IMR-90 (cell line): ENCODE results near the gene IQCB1. TPM values are rescaled to one million over a fixed set of nuclear protein-coding genes. Genes with fewer than 3 reads are reported as not detected.

Experiments
- ATAC-seq: fragments of 200-7000 bp; cut with Tn5 transposase; 2 replicates; pipeline ENCODE4 v1.9.1; 2020; ENCODE audit warnings: low read depth, mild to moderate bottlenecking, moderate library complexity
- BruUV-seq: library from RNA; stranded (reverse); fragments of 400-500 nt; replicated peaks from 2 replicates; lab custom pipeline; 2021; lab: Mats Ljungman, UMichigan
- CTCF ChIA-PET: fragments of 300-600 bp; formaldehyde crosslinking; extraction: SDS; loops from one replicate; lab custom pipeline; 2021; ENCODE audit warnings: antibody characterized with exemption; lab: Yijun Ruan, JAX
- POLR2A ChIA-PET: fragments of 300-600 bp; sonication (Branson Sonifier 250); formaldehyde crosslinking; loops from one replicate; lab custom pipeline; 2022; ENCODE audit warnings: antibody characterized with exemption; ENCODE audit not compliant: unreplicated experiment; lab: Charles Lee
- DNase-seq: peaks from one replicate; pipeline ENCODE4 v3.0.0; 2013
- H2AFZ ChIP-seq: replicated peaks from 2 replicates; pipeline ENCODE3; 2013; ENCODE audit warnings: low read length, mild to moderate bottlenecking; ENCODE audit not compliant: poor library complexity
- H2AK5ac ChIP-seq: 2 replicates; pipeline ENCODE4 v1.6.1; 2013; ENCODE audit warnings: low read depth, low read length, inconsistent platforms
- H2AK9ac ChIP-seq: replicated peaks from 2 replicates; pipeline ENCODE3; 2013; ENCODE audit warnings: mild to moderate bottlenecking, low read depth, low read length, moderate library complexity; ENCODE audit not compliant: poor library complexity
- H2BK120ac ChIP-seq: 2 replicates; pipeline ENCODE4 v1.6.1; 2013; ENCODE audit warnings: low read depth, low read length, inconsistent platforms
- H2BK15ac ChIP-seq: 3 replicates; pipeline ENCODE4 v1.6.1; 2013; ENCODE audit warnings: low read depth, low read length, inconsistent platforms
- H2BK20ac ChIP-seq: 2 replicates; pipeline ENCODE4 v1.6.1; 2013; ENCODE audit warnings: low read depth, mild to moderate bottlenecking, inconsistent platforms, low read length, moderate library complexity
- H2BK5ac ChIP-seq: 2 replicates; pipeline ENCODE4 v1.6.1; 2013; ENCODE audit warnings: mild to moderate bottlenecking, low read depth, low read length, inconsistent platforms; ENCODE audit not compliant: poor library complexity, severe bottlenecking
- H3K14ac ChIP-seq: replicated peaks from 2 replicates; pipeline ENCODE4 v1.6.1; 2013; ENCODE audit warnings: low read depth, low read length, inconsistent platforms
- H3K18ac ChIP-seq: 2 replicates; pipeline ENCODE4 v1.6.1; 2013; ENCODE audit warnings: low read depth, low read length, control low read depth
- H3K23ac ChIP-seq: 2 replicates; pipeline ENCODE4 v1.6.1; 2013; ENCODE audit warnings: low read depth, low read length, inconsistent platforms
- H3K27ac ChIP-seq: 2 replicates; pipeline ENCODE4 v1.5.1; 2013; ENCODE audit warnings: mild to moderate bottlenecking, control low read depth, low read length; ENCODE audit not compliant: insufficient read depth
- H3K27me3 ChIP-seq: 2 replicates; pipeline ENCODE4 v1.6.1; 2013; ENCODE audit warnings: low read length; ENCODE audit not compliant: control insufficient read depth, insufficient read depth
- H3K36me3 ChIP-seq: 2 replicates; pipeline ENCODE4 v1.6.1; 2013; ENCODE audit warnings: low read length, mixed read lengths; ENCODE audit not compliant: control insufficient read depth, insufficient read depth
- H3K4ac ChIP-seq: 2 replicates; pipeline ENCODE4 v1.6.1; 2013; ENCODE audit warnings: low read depth, low read length, inconsistent platforms
- H3K4me1 ChIP-seq: 2 replicates; pipeline ENCODE4 v1.6.1; 2013; ENCODE audit warnings: low read length, mixed read lengths; ENCODE audit not compliant: control insufficient read depth, insufficient read depth
- H3K4me2 ChIP-seq: 2 replicates; pipeline ENCODE4 v1.6.1; 2013; ENCODE audit warnings: low read depth, mild to moderate bottlenecking, control low read depth, low read length, moderate library complexity
- H3K4me3 ChIP-seq: 2 replicates; pipeline ENCODE4 v1.5.1; 2013; ENCODE audit warnings: low read depth, mild to moderate bottlenecking, control low read depth, low read length, moderate library complexity; ENCODE audit not compliant: insufficient read depth
- H3K56ac ChIP-seq: 2 replicates; pipeline ENCODE4 v1.6.1; 2013; ENCODE audit warnings: low read length, inconsistent platforms; ENCODE audit not compliant: insufficient read depth; ENCODE audit errors: extremely low read depth
- H3K79me1 ChIP-seq, 2 experiments: 2 replicates each; pipeline ENCODE4 v1.6.1; 2013; ENCODE audit warnings: low read length in 2 of 2, inconsistent platforms in 1 of 2, low read depth in 1 of 2
- H3K9ac ChIP-seq: 2 replicates; pipeline ENCODE4 v1.6.1; 2013; ENCODE audit warnings: low read depth, low read length, control low read depth
- H3K9me1 ChIP-seq: 2 replicates; pipeline ENCODE4 v1.6.1; 2013; ENCODE audit warnings: low read length, inconsistent platforms; ENCODE audit not compliant: insufficient read depth
- H3K9me3 ChIP-seq: 2 replicates; pipeline ENCODE4 v1.6.1; 2013; ENCODE audit warnings: low read length; ENCODE audit not compliant: control insufficient read depth, insufficient read depth
- H4K20me1 ChIP-seq: 2 replicates; pipeline ENCODE4 v1.6.1; 2013; ENCODE audit warnings: low read length, inconsistent platforms; ENCODE audit not compliant: insufficient read depth
- H4K5ac ChIP-seq: 2 replicates; pipeline ENCODE4 v1.6.1; 2013; ENCODE audit warnings: mild to moderate bottlenecking, low read depth, low read length, control low read depth
- H4K8ac ChIP-seq, 2 experiments: 2 replicates each; pipeline ENCODE4 v1.6.1; 2013; ENCODE audit warnings: low read depth in 2 of 2, low read length in 2 of 2, control low read depth in 1 of 2, inconsistent platforms in 1 of 2
- H4K91ac ChIP-seq: 2 replicates; pipeline ENCODE4 v1.6.1; 2013; ENCODE audit warnings: low read depth, low read length, inconsistent platforms; ENCODE audit not compliant: insufficient read depth
- MXI1 ChIP-seq: IDR thresholded peaks from 2 replicates; pipeline ENCODE4 v1.6.1; 2012; ENCODE audit warnings: low read depth, mild to moderate bottlenecking, low read length, moderate library complexity, borderline replicate concordance
- WGBS, 2 experiments: methylation state at CpG; one replicate each; pipeline versions ENCODE4 v1.1.5 to v1.1.7; 2013; ENCODE audit warnings: missing lambda C conversion rate in 2 of 2; ENCODE audit not compliant: insufficient read length in 1 of 2; ENCODE audit errors: extremely low coverage in 2 of 2; 5-methylcytosine and 5-hydroxymethylcytosine counted together
- dilution Hi-C: fragments of 300-500 bp; cut with HindIII; formaldehyde crosslinking; loops from one replicate; pipeline ENCODE4 v1.14.3; 2018; ENCODE audit warnings: low sequenced_read_pairs; ENCODE audit not compliant: unreplicated experiment
- in situ Hi-C: fragments of 300-500 bp; cut with MboI; formaldehyde crosslinking; loops from 3 replicates; pipeline ENCODE4 v1.14.3; 2019; ENCODE audit warnings: low sequenced_read_pairs, inconsistent platforms, mixed read lengths
- intact Hi-C: fragments of 100-400 bp; cut with micrococcal nuclease; formaldehyde crosslinking; loops from 2 replicates; pipeline ENCODE4 v1.10.0; 2022
- polyA plus RNA-seq, 3 experiments: library from polyadenylated mRNA; depleted of rRNA; stranded (reverse); fragments of >200 nt; gene quantifications; 2 replicates each; pipeline ENCODE4 v1.2.3, GENCODE V29; 2012; ENCODE audit warnings: low replicate concordance in 1 of 3
- total RNA-seq: library from RNA; depleted of rRNA; stranded (reverse); fragments of >200 nt; gene quantifications from 2 replicates; pipeline ENCODE4 v1.2.3, GENCODE V29; 2012

The IQCB1 gene
- total and polyA plus RNA-seq, 2 of the 4 experiments (the other 2 are of a cell fraction): 13.5 to 18.3 TPM

GRCh38 chr3:121819236-121819635 lies 15.6 kb downstream of the IQCB1 start:
- peaks cover 10% of the 10 kb centered on the region for H3K36me3 ChIP-seq
- no peak for ATAC-seq
- no TSS peak for BruUV-seq
- H3K27me3 ChIP-seq: no peaks in the 10 kb centered on the region
- no peak overlapping the region for H3K4me3 ChIP-seq
- no peak overlapping the region for H3K14ac ChIP-seq
- no peaks in the 10 kb centered on the region for H3K9me1 ChIP-seq
- intact Hi-C loops (no loop called here), dilution Hi-C loops (no loop called here), in situ Hi-C loops (no loop called here)
- no peak overlapping the region for H4K91ac ChIP-seq
- no peak overlapping the region for H2AK9ac ChIP-seq
- CTCF ChIA-PET: no interaction called here
- H2BK120ac ChIP-seq: no peak overlapping the region
- no peak for TF ChIP-seq MXI1
- H3K9me3 ChIP-seq: peaks cover 2% of the 10 kb centered on the region
- H3K4me1 ChIP-seq: no peaks in the 10 kb centered on the region; the same call in 1 of the 2 replicates
- no peaks in the 10 kb centered on the region; the same call in 1 of the 2 replicates for H4K20me1 ChIP-seq
- no peak overlapping the region for H3K56ac ChIP-seq
- no peak overlapping the region for H2AFZ ChIP-seq
- no peak overlapping the region for H3K4ac ChIP-seq
- WGBS, 2 experiments: no CpG with 5 or more reads among the region's 3 CpGs
- no peak overlapping the region for H4K5ac ChIP-seq
- H2AK5ac ChIP-seq: no peak overlapping the region
- H3K18ac ChIP-seq: no peak overlapping the region
- no peak overlapping the region for H2BK5ac ChIP-seq
- POLR2A ChIA-PET: no interaction called here
- DNase-seq: no peak
- no peak overlapping the region for H3K4me2 ChIP-seq
- H3K23ac ChIP-seq: no peak overlapping the region
- H3K9ac ChIP-seq: no peak overlapping the region
- no peak overlapping the region for H3K27ac ChIP-seq
- H2BK20ac ChIP-seq: no peak overlapping the region
- H2BK15ac ChIP-seq: no peak overlapping the region
- no peak overlapping the region for H4K8ac ChIP-seq
- peaks cover 13 to 14% of the 10 kb centered on the region in 2 experiments; a peak in 3 of 4 replicates for H3K79me1 ChIP-seq
